SK-N-SH treated with all-trans-retinoic acid at 6 μM for 48 hours (cell line): ENCODE data around the gene CAD.

ENCODE experiments used
- ATAC-seq: fragments of 200-7000 bp; cut with Tn5 transposase; 3 replicates; pipeline ENCODE4 v1.9.1; 2020; ENCODE audit warnings: mild to moderate bottlenecking, moderate library complexity
- ARNTL ChIP-seq: fragments of 450-650 bp; formaldehyde crosslinking; IDR thresholded peaks from 2 replicates; pipeline ENCODE4 v1.5.0; 2020; ENCODE audit warnings: low read depth, mild to moderate bottlenecking, moderate library complexity, borderline replicate concordance
- BACH2 ChIP-seq: fragments of 250-450 bp; sonication (Bioruptor Pico); IDR thresholded peaks from 2 replicates; pipeline ENCODE4 v1.9.0; 2021; ENCODE audit warnings: mild to moderate bottlenecking, borderline replicate concordance
- CSDC2 ChIP-seq: fragments of 250-450 bp; sonication (Bioruptor Pico); IDR thresholded peaks from 2 replicates; pipeline ENCODE4 v1.5.0; 2020; ENCODE audit warnings: mild to moderate bottlenecking, moderate library complexity
- ESRRG ChIP-seq: fragments of 250-450 bp; sonication (Bioruptor Pico); IDR thresholded peaks from 2 replicates; pipeline ENCODE4 v1.6.1; 2021; ENCODE audit warnings: mild to moderate bottlenecking
- GLIS3 ChIP-seq: fragments of 250-450 bp; sonication (Bioruptor Pico); IDR thresholded peaks from 2 replicates; pipeline ENCODE4 v1.5.0; 2020; ENCODE audit warnings: mild to moderate bottlenecking, moderate library complexity
- OSR1 ChIP-seq: fragments of 250-450 bp; sonication (Bioruptor Pico); IDR thresholded peaks from 2 replicates; pipeline ENCODE4 v1.8.0; 2022; ENCODE audit warnings: moderate library complexity, mild to moderate bottlenecking, inconsistent platforms
- PPARA ChIP-seq: fragments of 250-450 bp; sonication (Bioruptor Pico); IDR thresholded peaks from 2 replicates; pipeline ENCODE4 v1.5.0; 2020; ENCODE audit warnings: mild to moderate bottlenecking, borderline replicate concordance
- RARB ChIP-seq: fragments of 250-450 bp; sonication (Bioruptor Pico); IDR thresholded peaks from 2 replicates; pipeline ENCODE4 v1.8.0; 2021; ENCODE audit warnings: mild to moderate bottlenecking, moderate library complexity
- SNAI2 ChIP-seq: fragments of 250-450 bp; sonication (Bioruptor Pico); IDR thresholded peaks from 2 replicates; pipeline ENCODE4 v1.5.0; 2020; ENCODE audit warnings: mild to moderate bottlenecking, moderate library complexity
- TCF4 ChIP-seq: fragments of 250-450 bp; sonication (Bioruptor Pico); IDR thresholded peaks from 2 replicates; pipeline ENCODE4 v1.8.0; 2021; ENCODE audit warnings: mild to moderate bottlenecking, moderate library complexity, borderline replicate concordance
- TOX ChIP-seq: fragments of 250-450 bp; sonication (Bioruptor Pico); IDR thresholded peaks from 2 replicates; pipeline ENCODE4 v1.8.0; 2021; ENCODE audit warnings: mild to moderate bottlenecking, moderate library complexity, borderline replicate concordance
- ZC3H10 ChIP-seq: fragments of 250-450 bp; sonication (Bioruptor Pico); IDR thresholded peaks from 2 replicates; pipeline ENCODE4 v1.5.1; 2021; ENCODE audit warnings: mild to moderate bottlenecking, moderate library complexity
- ZFP3 ChIP-seq: fragments of 250-450 bp; sonication (Bioruptor Pico); IDR thresholded peaks from 2 replicates; pipeline ENCODE4 v1.5.0; 2020; ENCODE audit warnings: mild to moderate bottlenecking, moderate library complexity
- ZFP30 ChIP-seq: fragments of 450-650 bp; formaldehyde crosslinking; IDR thresholded peaks from 2 replicates; pipeline ENCODE4 v1.5.0; 2022; ENCODE audit warnings: mild to moderate bottlenecking, moderate library complexity
- ZNF565 ChIP-seq: fragments of 450-650 bp; formaldehyde crosslinking; conservative IDR thresholded peaks from 2 replicates; pipeline ENCODE4 v1.5.0; 2020; ENCODE audit warnings: low read depth, mild to moderate bottlenecking, moderate library complexity
- ZNF70 ChIP-seq: fragments of 450-650 bp; formaldehyde crosslinking; IDR thresholded peaks from 2 replicates; pipeline ENCODE4 v1.5.0; 2020; ENCODE audit warnings: mild to moderate bottlenecking, moderate library complexity
- ZNF8 ChIP-seq: fragments of 450-650 bp; formaldehyde crosslinking; IDR thresholded peaks from 2 replicates; pipeline ENCODE4 v1.5.0; 2020; ENCODE audit warnings: mild to moderate bottlenecking, moderate library complexity
- TF ChIP-seq, protein P1 (sequence below): fragments of 250-450 bp; sonication (Bioruptor Pico); IDR thresholded peaks from 2 replicates; pipeline ENCODE4 v1.5.1; 2020; ENCODE audit warnings: low read depth, mild to moderate bottlenecking, moderate library complexity
- TF ChIP-seq, protein P2 (sequence below): fragments of 250-450 bp; sonication (Bioruptor Pico); IDR thresholded peaks from 2 replicates; pipeline ENCODE4 v1.8.0; 2020; ENCODE audit warnings: mild to moderate bottlenecking, moderate library complexity, borderline replicate concordance
- TF ChIP-seq, protein P3 (sequence below): fragments of 250-450 bp; sonication (Bioruptor Pico); IDR thresholded peaks from 2 replicates; pipeline ENCODE4 v1.5.1; 2021; ENCODE audit warnings: mild to moderate bottlenecking, moderate library complexity
- TF ChIP-seq, protein P4 (sequence below): fragments of 250-450 bp; sonication (Bioruptor Pico); IDR thresholded peaks from 2 replicates; pipeline ENCODE4 v1.5.0; 2020; ENCODE audit warnings: mild to moderate bottlenecking, moderate library complexity
- TF ChIP-seq, protein P5 (sequence below): fragments of 250-450 bp; sonication (Bioruptor Pico); IDR thresholded peaks from 2 replicates; pipeline ENCODE4 v1.8.0; 2021; ENCODE audit warnings: low read depth, mild to moderate bottlenecking, moderate library complexity, borderline replicate concordance

The CAD gene

DNA sequence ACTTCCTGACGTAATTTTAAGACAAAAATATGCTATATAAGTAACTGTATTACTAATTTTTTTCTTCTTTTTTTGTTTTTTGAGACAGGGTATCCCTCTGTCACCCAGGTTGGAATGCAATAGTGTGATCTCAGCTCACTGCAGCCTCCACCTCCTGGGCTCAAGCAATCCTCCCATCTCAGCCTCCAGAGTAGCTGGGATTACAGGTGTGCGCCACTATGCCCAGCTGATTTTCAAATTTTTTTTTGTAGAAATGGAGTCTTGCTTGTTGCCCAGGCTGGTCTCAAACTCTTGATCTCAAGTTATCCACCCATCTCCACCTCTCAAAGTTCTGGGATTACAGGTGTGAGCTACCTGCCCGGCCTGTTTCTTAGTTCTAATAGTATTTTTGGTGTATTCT is 38.7 kb upstream of the CAD start:
- no peak for ATAC-seq

DNA sequence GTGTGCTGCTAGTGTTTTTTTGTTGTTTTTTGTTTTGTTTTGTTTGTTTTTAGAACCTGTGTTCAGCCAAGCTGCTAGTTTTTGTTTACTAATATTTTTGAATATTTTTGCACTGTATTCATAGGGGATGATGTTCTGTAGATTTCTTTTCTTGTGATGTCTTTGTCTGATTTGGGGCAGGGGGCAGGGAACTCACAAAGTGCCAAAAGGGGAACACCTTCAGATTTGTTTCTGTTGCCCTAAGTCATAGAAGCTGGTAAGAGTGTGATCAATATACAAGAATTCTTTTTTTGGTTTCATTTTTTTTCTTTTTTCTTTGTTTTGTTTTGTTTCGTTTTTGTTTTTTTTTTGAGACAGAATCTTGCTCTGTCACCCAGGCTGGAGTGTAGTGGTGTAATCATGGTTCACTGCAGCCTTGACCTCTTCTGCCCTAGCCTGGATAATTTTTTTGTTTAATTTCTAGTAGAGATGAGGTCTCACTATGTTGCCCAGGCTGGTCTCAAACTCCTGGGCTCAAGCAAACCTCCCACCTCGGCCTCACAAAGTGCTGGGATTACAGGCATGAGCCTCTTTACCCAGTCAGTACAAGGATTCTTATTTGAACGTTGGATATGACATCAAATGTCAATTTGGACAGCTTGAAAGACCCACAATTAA is 37.7 kb upstream of the CAD start:
- ATAC-seq, result no peak
- TF ChIP-seq BACH2 (CRISPR knock-in tag), result no peak
- no peak for TF ChIP-seq RARB (CRISPR knock-in tag)
- TF ChIP-seq, protein P1, sequence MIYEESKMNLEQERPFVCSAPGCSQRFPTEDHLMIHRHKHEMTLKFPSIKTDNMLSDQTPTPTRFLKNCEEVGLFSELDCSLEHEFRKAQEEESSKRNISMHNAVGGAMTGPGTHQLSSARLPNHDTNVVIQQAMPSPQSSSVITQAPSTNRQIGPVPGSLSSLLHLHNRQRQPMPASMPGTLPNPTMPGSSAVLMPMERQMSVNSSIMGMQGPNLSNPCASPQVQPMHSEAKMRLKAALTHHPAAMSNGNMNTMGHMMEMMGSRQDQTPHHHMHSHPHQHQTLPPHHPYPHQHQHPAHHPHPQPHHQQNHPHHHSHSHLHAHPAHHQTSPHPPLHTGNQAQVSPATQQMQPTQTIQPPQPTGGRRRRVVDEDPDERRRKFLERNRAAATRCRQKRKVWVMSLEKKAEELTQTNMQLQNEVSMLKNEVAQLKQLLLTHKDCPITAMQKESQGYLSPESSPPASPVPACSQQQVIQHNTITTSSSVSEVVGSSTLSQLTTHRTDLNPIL, result no peak
- TF ChIP-seq ZC3H10, result no peak
- TF ChIP-seq GLIS3 (CRISPR knock-in tag), result no peak
- TF ChIP-seq, protein P2, sequence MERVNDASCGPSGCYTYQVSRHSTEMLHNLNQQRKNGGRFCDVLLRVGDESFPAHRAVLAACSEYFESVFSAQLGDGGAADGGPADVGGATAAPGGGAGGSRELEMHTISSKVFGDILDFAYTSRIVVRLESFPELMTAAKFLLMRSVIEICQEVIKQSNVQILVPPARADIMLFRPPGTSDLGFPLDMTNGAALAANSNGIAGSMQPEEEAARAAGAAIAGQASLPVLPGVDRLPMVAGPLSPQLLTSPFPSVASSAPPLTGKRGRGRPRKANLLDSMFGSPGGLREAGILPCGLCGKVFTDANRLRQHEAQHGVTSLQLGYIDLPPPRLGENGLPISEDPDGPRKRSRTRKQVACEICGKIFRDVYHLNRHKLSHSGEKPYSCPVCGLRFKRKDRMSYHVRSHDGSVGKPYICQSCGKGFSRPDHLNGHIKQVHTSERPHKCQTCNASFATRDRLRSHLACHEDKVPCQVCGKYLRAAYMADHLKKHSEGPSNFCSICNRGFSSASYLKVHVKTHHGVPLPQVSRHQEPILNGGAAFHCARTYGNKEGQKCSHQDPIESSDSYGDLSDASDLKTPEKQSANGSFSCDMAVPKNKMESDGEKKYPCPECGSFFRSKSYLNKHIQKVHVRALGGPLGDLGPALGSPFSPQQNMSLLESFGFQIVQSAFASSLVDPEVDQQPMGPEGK (CRISPR knock-in tag), result no peak
- TF ChIP-seq TOX, result no peak
- TF ChIP-seq SNAI2, result no peak
- TF ChIP-seq ZFP30, result no peak
- TF ChIP-seq PPARA (CRISPR knock-in tag), result no peak
- TF ChIP-seq OSR1 (CRISPR knock-in tag), result no peak
- TF ChIP-seq, protein P3, sequence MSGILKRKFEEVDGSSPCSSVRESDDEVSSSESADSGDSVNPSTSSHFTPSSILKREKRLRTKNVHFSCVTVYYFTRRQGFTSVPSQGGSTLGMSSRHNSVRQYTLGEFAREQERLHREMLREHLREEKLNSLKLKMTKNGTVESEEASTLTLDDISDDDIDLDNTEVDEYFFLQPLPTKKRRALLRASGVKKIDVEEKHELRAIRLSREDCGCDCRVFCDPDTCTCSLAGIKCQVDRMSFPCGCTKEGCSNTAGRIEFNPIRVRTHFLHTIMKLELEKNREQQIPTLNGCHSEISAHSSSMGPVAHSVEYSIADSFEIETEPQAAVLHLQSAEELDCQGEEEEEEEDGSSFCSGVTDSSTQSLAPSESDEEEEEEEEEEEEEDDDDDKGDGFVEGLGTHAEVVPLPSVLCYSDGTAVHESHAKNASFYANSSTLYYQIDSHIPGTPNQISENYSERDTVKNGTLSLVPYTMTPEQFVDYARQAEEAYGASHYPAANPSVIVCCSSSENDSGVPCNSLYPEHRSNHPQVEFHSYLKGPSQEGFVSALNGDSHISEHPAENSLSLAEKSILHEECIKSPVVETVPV (CRISPR knock-in tag), result no peak
- TF ChIP-seq ZNF565, result no peak
- TF ChIP-seq, protein P4, sequence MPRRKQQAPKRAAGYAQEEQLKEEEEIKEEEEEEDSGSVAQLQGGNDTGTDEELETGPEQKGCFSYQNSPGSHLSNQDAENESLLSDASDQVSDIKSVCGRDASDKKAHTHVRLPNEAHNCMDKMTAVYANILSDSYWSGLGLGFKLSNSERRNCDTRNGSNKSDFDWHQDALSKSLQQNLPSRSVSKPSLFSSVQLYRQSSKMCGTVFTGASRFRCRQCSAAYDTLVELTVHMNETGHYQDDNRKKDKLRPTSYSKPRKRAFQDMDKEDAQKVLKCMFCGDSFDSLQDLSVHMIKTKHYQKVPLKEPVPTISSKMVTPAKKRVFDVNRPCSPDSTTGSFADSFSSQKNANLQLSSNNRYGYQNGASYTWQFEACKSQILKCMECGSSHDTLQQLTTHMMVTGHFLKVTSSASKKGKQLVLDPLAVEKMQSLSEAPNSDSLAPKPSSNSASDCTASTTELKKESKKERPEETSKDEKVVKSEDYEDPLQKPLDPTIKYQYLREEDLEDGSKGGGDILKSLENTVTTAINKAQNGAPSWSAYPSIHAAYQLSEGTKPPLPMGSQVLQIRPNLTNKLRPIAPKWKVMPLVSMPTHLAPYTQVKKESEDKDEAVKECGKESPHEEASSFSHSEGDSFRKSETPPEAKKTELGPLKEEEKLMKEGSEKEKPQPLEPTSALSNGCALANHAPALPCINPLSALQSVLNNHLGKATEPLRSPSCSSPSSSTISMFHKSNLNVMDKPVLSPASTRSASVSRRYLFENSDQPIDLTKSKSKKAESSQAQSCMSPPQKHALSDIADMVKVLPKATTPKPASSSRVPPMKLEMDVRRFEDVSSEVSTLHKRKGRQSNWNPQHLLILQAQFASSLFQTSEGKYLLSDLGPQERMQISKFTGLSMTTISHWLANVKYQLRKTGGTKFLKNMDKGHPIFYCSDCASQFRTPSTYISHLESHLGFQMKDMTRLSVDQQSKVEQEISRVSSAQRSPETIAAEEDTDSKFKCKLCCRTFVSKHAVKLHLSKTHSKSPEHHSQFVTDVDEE (CRISPR knock-in tag), result no peak
- no peak for TF ChIP-seq ESRRG (CRISPR knock-in tag)
- TF ChIP-seq ARNTL (CRISPR knock-in tag), result no peak
- TF ChIP-seq ZFP3 (CRISPR knock-in tag), result no peak
- TF ChIP-seq ZNF70 (CRISPR knock-in tag), result no peak
- TF ChIP-seq, protein P5, sequence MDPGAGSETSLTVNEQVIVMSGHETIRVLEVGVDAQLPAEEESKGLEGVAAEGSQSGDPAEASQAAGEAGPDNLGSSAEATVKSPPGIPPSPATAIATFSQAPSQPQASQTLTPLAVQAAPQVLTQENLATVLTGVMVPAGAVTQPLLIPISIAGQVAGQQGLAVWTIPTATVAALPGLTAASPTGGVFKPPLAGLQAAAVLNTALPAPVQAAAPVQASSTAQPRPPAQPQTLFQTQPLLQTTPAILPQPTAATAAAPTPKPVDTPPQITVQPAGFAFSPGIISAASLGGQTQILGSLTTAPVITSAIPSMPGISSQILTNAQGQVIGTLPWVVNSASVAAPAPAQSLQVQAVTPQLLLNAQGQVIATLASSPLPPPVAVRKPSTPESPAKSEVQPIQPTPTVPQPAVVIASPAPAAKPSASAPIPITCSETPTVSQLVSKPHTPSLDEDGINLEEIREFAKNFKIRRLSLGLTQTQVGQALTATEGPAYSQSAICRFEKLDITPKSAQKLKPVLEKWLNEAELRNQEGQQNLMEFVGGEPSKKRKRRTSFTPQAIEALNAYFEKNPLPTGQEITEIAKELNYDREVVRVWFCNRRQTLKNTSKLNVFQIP (CRISPR knock-in tag), result no peak
- TF ChIP-seq ZNF8 (CRISPR knock-in tag), result no peak

More for the DNA sequence above, 38.7 kb upstream of the CAD start:
- TF ChIP-seq ZFP3 (CRISPR knock-in tag) (no peak), CSDC2 (no peak), SNAI2 (no peak), ZFP30 (no peak), ZNF70 (CRISPR knock-in tag) (no peak)

DNA sequence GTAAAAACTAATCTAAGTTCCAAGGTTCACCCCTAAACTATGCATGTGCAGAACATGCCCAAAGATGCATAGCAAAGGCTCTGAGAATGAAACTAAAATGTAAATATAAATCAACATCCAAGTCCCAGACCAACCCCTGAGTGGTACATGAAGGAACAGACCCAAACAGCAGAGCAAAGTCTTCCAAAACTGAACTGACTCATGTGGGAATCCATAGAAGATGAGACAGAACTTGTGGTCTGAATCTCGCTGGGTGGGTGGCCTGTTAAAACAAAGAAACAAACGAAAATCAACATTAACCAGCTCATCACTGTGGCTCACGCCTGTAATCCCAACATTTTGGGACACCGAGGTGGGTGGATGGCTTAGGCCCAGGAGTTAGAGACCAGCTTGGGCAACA is 34.8 kb upstream of the CAD start:
- no peak for TF ChIP-seq ZFP3 (CRISPR knock-in tag)
- no peak for TF ChIP-seq ZC3H10
- TF ChIP-seq SNAI2, result no peak
- TF ChIP-seq TCF4, result no peak
- no peak for TF ChIP-seq CSDC2
- TF ChIP-seq, protein P4 (CRISPR knock-in tag), result no peak
- no peak for TF ChIP-seq ZNF70 (CRISPR knock-in tag)
- TF ChIP-seq, protein P2 (CRISPR knock-in tag), result no peak
- TF ChIP-seq BACH2 (CRISPR knock-in tag), result no peak
- ATAC-seq, result no peak
